ENCODE data around the gene SZT2.

Gene SZT2

DNA sequence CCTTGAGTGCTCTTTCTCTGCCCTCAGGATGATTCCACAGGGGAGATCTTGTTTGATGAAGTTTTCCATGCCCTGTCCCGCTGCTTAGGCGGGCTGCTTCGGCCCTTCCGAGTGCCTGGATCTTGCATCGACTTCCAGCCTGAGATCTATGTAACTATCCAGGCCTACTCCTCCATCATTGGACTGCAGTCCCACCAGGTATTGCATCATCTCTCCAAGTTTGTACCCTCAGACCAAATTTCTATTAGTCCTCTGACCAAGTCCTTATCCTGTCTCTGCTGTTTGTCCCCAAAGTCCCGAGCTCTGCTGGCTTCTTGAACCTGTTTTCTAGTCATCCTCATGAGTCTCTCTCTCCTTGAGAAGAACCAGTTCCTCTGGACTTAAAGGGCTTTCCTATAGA, 14.7 kb downstream of the SZT2 start:
- Histone ChIP-seq H3F3A (ENCODE audit: control insufficient read depth, insufficient read depth) (no peaks in the 10 kb centered on the region), H3K9me2 (replicated peaks; ENCODE audit: control insufficient read depth, low read length) (no peaks in the 10 kb centered on the region), H3K36me3 (ENCODE audit: control insufficient read depth, low read length) (peaks cover 50% of the 10 kb centered on the region), H3K4me2 (ENCODE audit: low read length) (no peak overlapping the region), H3K9me3 (ENCODE audit: control insufficient read depth, insufficient read depth, low read length) (no peaks in the 10 kb centered on the region), H3K27me3 (ENCODE audit: control insufficient read depth, low read length) (no peaks in the 10 kb centered on the region), H3K4me1 (ENCODE audit: control insufficient read depth, low read length) (no peaks in the 10 kb centered on the region), H3K27ac (ENCODE audit: low read depth, low read length) (no peak overlapping the region), H4K20me1 (ENCODE audit: control insufficient read depth, insufficient read depth, low read depth, low read length) (no peaks in the 10 kb centered on the region), H3K4me3 (ENCODE audit: low read length) (no peak overlapping the region), H3K79me2 (ENCODE audit: control insufficient read depth, low read length) (no peaks in the 10 kb centered on the region)
- TF ChIP-seq EZH2phosphoT487 (IDR thresholded peaks at IDR 0.05; ENCODE audit: borderline replicate concordance, low read length) (no peak), CTCF (IDR thresholded peaks at IDR 0.05; ENCODE audit: low read depth, low read length, poor library complexity, severe bottlenecking) (no peak)

- Histone ChIP-seq H3K27ac (ENCODE audit: low read depth, low read length) (no peak overlapping the region), H3F3A (ENCODE audit: control insufficient read depth, insufficient read depth) (no peaks in the 10 kb centered on the region), H3K36me3 (ENCODE audit: control insufficient read depth, low read length) (peaks cover 52% of the 10 kb centered on the region), H3K4me1 (ENCODE audit: control insufficient read depth, low read length) (no peaks in the 10 kb centered on the region), H4K20me1 (ENCODE audit: control insufficient read depth, insufficient read depth, low read depth, low read length) (no peaks in the 10 kb centered on the region), H3K4me2 (ENCODE audit: low read length) (no peak overlapping the region), H3K9me3 (ENCODE audit: control insufficient read depth, insufficient read depth, low read length) (no peaks in the 10 kb centered on the region), H3K79me2 (ENCODE audit: control insufficient read depth, low read length) (no peaks in the 10 kb centered on the region), H3K4me3 (ENCODE audit: low read length) (no peak overlapping the region), H3K9me2 (replicated peaks; ENCODE audit: control insufficient read depth, low read length) (no peaks in the 10 kb centered on the region), H3K27me3 (ENCODE audit: control insufficient read depth, low read length) (no peaks in the 10 kb centered on the region)
- no peak for TF ChIP-seq CTCF (IDR thresholded peaks at IDR 0.05; ENCODE audit: low read depth, low read length, poor library complexity, severe bottlenecking)
- TF ChIP-seq EZH2phosphoT487 (IDR thresholded peaks at IDR 0.05; ENCODE audit: borderline replicate concordance, low read length): no peak
Measured at GRCh38 chr1:43405219-43405875, 15.6 kb downstream of the SZT2 start.

DNA sequence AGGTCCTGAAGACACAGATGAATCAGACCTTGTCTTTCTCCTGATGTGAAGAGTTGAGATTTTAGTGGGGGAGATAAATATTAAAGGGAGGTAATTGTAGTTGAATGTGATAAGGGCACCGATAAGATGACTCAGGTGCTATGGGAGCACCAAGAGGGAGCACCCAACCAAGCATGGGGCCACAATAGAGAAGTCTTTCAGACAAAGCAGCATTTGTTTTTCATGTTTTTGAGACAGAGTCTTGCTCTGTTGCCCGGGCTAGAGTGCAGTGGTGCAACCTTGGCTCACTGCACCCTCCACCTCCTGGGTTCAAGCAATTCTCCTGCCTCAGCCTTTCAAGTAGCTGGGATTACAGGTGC, 16.2 kb downstream of the SZT2 start:
- no peaks in the 10 kb centered on the region for H3K79me2 ChIP-seq (ENCODE audit: control insufficient read depth, low read length)
- H3K27me3 ChIP-seq (ENCODE audit: control insufficient read depth, low read length): no peaks in the 10 kb centered on the region
- no peaks in the 10 kb centered on the region for H4K20me1 ChIP-seq (ENCODE audit: control insufficient read depth, insufficient read depth, low read depth, low read length)
- H3K4me3 ChIP-seq (ENCODE audit: low read length): no peak overlapping the region
- no peak overlapping the region for H3K4me2 ChIP-seq (ENCODE audit: low read length)
- peaks cover 52% of the 10 kb centered on the region for H3K36me3 ChIP-seq (ENCODE audit: control insufficient read depth, low read length)
- no peaks in the 10 kb centered on the region for H3K4me1 ChIP-seq (ENCODE audit: control insufficient read depth, low read length)
- H3F3A ChIP-seq (ENCODE audit: control insufficient read depth, insufficient read depth): no peaks in the 10 kb centered on the region
- TF ChIP-seq EZH2phosphoT487 (IDR thresholded peaks at IDR 0.05; ENCODE audit: borderline replicate concordance, low read length) (no peak), CTCF (IDR thresholded peaks at IDR 0.05; ENCODE audit: low read depth, low read length, poor library complexity, severe bottlenecking) (no peak)
- no peak overlapping the region for H3K27ac ChIP-seq (ENCODE audit: low read depth, low read length)
- no peaks in the 10 kb centered on the region for H3K9me2 ChIP-seq (replicated peaks; ENCODE audit: control insufficient read depth, low read length)
- no peaks in the 10 kb centered on the region for H3K9me3 ChIP-seq (ENCODE audit: control insufficient read depth, insufficient read depth, low read length)

Data from DOHH2 (cell line).